HG02981 (cell line): ENCODE data around the gene JMJD1C.

Experiments used
- ATAC-seq: cut with Tn5 transposase; IDR thresholded peaks from one replicate; pipeline ENCODE4 v1.9.1; 2021; ENCODE audit warnings: mild to moderate bottlenecking, moderate library complexity; ENCODE audit not compliant: unreplicated experiment

JMJD1C gene

GRCh38 chr10:63264617-63265221, 201.1 kb downstream of the JMJD1C start:
- ATAC-seq: no peak

- ATAC-seq: no peak
Observed at GRCh38 chr10:63262430-63263073, 203.2 kb downstream of the JMJD1C start.

DNA sequence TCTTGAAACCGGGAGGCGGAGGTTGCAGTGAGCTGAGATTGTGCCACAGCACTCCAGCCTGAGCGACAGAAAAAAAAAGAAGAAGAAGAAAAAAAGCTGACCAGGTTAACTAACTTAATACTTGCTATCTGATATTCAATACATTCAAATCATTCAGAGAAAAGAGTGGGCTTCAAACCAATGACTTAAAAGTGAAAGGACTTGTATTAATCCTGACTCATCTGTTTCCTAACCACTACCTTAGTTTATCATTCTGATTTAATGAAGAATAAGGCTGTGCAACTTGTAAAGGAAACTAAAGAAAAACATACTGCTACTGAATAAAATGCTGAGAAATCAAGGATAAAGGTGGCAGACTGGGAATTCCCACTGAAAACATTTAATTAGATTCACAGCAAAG, 204.3 kb downstream of the JMJD1C start:
- ATAC-seq: no peak

GRCh38 chr10:63260860-63261251, 204.9 kb downstream of the JMJD1C start:
- no peak for ATAC-seq

GRCh38 chr10:63260103-63260859, 205.5 kb downstream of the JMJD1C start:
- no peak for ATAC-seq

- ATAC-seq: no peak
Observed at GRCh38 chr10:63258920-63259678, 206.7 kb downstream of the JMJD1C start.

DNA sequence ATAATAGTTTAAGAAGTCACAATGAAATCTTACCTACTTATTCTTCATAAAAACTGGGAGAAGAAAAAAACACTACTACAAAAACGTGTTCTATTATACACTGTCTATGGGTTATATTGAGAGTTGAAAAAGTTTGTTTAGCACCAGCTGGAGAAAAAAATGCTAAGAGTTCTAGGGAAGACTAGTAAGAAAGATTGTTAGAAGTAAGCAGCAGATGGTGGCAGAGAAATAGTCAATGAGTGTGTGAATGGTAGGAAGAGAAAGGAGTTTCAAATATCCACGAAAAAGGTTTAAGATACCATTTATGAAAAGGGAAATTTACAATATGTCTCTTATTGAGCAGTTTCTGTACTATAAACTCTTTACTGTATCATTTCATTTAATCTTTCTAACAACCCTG, 208.0 kb downstream of the JMJD1C start:
- ATAC-seq: no peak

GRCh38 chr10:63256009-63256773, 209.6 kb downstream of the JMJD1C start:
- no peak for ATAC-seq

- no peak for ATAC-seq
Observed at GRCh38 chr10:63255316-63255715, 210.5 kb downstream of the JMJD1C start.

DNA sequence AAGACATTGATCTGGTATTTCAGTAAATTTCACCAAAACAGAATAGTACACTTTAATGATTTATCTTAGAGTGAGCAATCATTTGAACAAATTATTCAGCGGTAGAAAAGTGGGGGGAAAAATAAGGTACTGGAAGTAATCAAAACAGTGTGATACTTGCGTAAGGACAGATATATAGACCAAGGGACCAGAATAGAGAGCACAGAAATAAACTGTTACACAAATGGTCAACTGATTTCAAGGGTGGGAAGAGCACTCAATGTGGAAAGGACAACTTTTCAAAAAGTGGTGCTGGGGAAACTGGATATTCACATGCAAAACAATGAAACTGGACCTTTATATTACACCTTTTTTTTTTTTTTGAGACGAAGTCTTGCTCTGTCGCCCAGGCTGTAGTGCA, 212.7 kb downstream of the JMJD1C start:
- ATAC-seq: no peak

GRCh38 chr10:63252095-63252762, 213.5 kb downstream of the JMJD1C start:
- no peak for ATAC-seq

- ATAC-seq: no peak
Observed at GRCh38 chr10:63250032-63250431, 215.7 kb downstream of the JMJD1C start.

DNA sequence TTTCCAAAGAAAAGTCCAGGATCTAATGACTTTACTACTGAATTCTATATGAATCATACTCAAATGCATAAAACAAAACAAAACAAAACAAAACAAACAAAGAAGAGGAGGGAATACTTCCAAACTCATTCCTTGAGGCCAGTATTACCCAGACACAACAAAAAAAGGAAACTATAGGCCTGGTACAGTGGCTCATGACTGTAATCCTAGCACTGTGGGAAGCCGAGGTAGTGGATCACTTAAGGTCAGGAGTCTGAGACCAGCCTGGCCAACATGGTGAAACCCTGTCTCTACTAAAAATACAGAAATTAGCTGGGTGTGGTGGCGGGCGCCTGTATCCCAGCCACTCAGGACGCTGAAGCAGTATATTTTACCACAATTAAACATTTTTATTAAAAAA, 218.0 kb downstream of the JMJD1C start:
- no peak for ATAC-seq

DNA sequence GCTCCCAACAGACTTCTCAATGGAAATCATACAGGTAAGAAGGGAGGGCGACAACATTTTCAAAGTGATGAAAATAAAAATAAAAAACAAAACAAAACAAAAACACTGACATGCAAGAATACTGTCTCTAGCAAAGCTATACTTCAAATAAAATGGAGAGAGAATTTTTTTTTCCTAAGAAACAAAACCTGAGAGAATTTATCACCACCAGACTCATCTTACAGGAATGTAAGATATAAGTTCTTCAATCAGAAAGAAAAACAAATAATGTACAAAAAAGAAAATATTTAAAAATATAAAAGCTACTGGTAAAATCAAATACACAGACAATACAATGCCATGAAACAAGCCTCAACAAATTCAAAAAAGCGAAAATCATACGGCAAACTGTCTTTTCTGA, 219.4 kb downstream of the JMJD1C start:
- no peak for ATAC-seq

- no peak for ATAC-seq
Observed at GRCh38 chr10:63241841-63242281, 223.9 kb downstream of the JMJD1C start.

DNA sequence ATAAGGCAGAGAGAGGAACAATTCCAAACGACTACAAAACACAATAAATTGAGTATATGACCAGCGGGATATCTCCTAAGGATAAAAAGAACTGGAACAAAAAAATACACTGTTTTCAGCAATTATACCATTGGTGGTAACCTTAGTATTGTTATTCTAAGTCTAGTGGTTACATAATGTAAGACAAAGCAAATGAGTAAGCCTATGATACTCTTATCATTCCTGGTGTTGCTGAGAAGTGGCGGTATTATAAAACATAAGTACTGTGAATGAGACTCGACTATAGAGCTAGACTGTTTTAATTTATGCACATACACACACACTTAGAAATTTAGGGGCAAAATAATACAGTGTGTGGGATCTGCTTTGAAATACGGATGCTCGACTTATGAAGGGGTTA, 225.0 kb downstream of the JMJD1C start:
- ATAC-seq: no peak

GRCh38 chr10:63238501-63238900, 227.3 kb downstream of the JMJD1C start:
- ATAC-seq: no peak

DNA sequence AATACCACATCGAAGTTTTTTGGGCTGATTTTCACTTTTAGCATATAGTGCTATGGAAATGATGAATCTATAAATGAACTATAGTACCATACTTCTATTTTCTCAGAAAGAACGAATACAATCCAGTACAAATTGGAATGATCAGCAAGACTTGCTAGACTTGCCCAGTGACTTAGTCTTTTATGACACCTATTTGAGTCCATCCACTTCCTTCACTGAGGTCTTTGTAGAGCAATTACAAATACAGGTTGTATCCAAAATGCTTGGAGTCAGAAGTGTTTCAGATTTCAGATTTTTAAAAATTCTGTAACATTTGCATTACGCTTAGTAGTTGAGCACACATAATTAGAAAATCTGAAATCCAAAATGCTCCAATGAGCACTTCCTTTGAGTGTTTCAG, 228.4 kb downstream of the JMJD1C start:
- ATAC-seq: no peak

DNA sequence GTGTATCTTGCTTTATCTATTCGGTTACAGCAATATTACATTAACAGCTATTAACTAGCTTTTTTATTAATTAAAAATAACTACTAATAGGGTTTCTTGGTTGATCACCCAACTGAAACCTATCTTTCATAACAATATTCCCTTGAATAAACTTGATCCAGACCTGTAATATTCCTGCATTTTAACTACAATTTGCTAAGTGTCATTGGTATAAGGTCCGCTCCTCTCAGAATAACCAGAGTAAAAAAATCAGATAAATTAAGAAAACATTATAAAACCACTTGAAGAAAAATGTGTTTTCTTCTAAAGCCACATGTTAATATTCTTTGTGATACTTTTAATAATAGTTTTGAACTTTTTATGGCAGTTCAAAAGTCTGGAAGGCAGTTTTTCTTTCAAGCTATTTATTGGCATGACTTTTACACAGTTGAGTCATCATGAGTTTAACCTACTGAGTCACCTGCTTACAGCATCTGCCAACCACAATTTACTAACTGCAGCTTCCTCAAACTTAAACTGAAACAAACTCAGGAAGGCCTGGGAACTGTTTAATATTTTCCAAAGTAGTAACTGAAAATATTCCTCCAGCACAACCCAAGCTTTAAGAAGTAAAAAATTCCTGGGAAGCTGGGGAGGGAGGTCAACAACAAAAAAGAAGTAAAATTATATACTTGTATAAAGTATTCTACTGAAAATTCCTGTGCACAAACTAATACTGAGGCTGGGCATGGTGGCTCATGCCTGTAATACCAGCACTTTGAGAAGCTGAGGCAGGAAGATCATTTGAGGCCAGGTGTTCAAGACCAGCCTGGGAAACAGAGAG, 229.5 kb downstream of the JMJD1C start:
- peak; percentile 95 for ATAC-seq
